Nephron progenitor cell (in vitro differentiated cells): ENCODE data around the gene CHKA.

Source experiments
- DNase-seq: peaks from one replicate; pipeline ENCODE4 v3.0.0; 2021
- H3K27ac Mint-ChIP-seq: 2 replicates; pipeline ENCODE4 v1.8.0; 2021; ENCODE audit warnings: mild to moderate bottlenecking, moderate library complexity, mixed read lengths
- H3K27me3 Mint-ChIP-seq: 2 replicates; pipeline ENCODE4 v1.8.0; 2021; ENCODE audit warnings: mild to moderate bottlenecking, low read depth, mixed read lengths; ENCODE audit not compliant: poor library complexity
- H3K36me3 Mint-ChIP-seq: 2 replicates; pipeline ENCODE4 v1.8.0; 2021; ENCODE audit warnings: low read depth, mixed read lengths
- H3K4me1 Mint-ChIP-seq: 2 replicates; pipeline ENCODE4 v1.8.0; 2021; ENCODE audit warnings: mixed read lengths
- H3K4me3 Mint-ChIP-seq: 2 replicates; pipeline ENCODE4 v1.8.0; 2021; ENCODE audit warnings: mild to moderate bottlenecking, moderate library complexity, mixed read lengths
- H3K9me3 Mint-ChIP-seq: 2 replicates; pipeline ENCODE4 v1.8.0; 2021; ENCODE audit warnings: mild to moderate bottlenecking, moderate library complexity, mixed read lengths
- TF ChIP-seq, protein P1 (sequence below): fragments of 200-600 bp; sonication (generic); IDR thresholded peaks from 2 replicates; pipeline ENCODE4 v1.5.0; 2021; ENCODE audit warnings: antibody characterized with exemption

Gene CHKA

DNA sequence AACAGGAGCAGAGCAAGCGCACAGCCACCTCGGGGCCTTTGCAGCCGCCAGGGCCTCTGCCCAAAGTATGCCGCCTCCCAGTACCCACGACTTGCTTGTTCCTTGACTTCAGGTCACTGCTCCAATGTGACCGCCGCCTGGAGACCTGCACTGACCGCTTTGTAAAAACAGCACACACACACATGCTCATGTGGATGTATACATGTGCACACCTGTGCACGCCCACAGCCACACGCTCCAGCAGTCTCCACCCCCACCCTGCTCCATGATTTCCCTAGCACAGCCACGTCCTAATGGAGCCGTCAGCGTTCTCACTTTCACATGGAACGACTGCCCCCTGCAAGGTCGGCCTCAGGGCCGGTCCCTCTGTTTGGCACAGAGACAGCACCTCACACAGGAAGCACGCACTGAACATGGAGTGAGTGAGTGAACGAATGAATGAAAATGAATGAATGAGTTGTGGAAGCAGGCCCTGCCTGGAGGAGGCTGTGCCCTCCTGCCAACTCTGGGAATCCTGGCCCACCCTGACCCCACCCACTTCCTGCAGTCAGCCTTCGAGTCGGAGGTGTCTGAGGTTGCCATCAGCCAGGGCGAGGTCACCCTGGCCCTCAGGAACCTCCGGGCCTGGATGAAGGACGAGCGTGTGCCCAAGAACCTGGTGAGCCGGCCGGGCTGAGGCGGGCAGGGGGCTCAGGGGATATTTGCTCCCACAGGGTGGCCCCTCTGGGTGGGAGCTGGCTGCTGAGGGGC is 103.0 kb downstream of the CHKA start:
- H3K27me3 Mint-ChIP-seq: peaks cover 4% of the 10 kb centered on the region
- peaks cover 39% of the 10 kb centered on the region for H3K4me1 Mint-ChIP-seq
- no peak overlapping the region for H3K4me3 Mint-ChIP-seq
- no peak for DNase-seq
- H3K9me3 Mint-ChIP-seq: no peaks in the 10 kb centered on the region
- TF ChIP-seq, protein P1, sequence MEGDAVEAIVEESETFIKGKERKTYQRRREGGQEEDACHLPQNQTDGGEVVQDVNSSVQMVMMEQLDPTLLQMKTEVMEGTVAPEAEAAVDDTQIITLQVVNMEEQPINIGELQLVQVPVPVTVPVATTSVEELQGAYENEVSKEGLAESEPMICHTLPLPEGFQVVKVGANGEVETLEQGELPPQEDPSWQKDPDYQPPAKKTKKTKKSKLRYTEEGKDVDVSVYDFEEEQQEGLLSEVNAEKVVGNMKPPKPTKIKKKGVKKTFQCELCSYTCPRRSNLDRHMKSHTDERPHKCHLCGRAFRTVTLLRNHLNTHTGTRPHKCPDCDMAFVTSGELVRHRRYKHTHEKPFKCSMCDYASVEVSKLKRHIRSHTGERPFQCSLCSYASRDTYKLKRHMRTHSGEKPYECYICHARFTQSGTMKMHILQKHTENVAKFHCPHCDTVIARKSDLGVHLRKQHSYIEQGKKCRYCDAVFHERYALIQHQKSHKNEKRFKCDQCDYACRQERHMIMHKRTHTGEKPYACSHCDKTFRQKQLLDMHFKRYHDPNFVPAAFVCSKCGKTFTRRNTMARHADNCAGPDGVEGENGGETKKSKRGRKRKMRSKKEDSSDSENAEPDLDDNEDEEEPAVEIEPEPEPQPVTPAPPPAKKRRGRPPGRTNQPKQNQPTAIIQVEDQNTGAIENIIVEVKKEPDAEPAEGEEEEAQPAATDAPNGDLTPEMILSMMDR: no peak
- no peaks in the 10 kb centered on the region for H3K36me3 Mint-ChIP-seq
- H3K27ac Mint-ChIP-seq: peak overlapping the region; percentile 24

DNA sequence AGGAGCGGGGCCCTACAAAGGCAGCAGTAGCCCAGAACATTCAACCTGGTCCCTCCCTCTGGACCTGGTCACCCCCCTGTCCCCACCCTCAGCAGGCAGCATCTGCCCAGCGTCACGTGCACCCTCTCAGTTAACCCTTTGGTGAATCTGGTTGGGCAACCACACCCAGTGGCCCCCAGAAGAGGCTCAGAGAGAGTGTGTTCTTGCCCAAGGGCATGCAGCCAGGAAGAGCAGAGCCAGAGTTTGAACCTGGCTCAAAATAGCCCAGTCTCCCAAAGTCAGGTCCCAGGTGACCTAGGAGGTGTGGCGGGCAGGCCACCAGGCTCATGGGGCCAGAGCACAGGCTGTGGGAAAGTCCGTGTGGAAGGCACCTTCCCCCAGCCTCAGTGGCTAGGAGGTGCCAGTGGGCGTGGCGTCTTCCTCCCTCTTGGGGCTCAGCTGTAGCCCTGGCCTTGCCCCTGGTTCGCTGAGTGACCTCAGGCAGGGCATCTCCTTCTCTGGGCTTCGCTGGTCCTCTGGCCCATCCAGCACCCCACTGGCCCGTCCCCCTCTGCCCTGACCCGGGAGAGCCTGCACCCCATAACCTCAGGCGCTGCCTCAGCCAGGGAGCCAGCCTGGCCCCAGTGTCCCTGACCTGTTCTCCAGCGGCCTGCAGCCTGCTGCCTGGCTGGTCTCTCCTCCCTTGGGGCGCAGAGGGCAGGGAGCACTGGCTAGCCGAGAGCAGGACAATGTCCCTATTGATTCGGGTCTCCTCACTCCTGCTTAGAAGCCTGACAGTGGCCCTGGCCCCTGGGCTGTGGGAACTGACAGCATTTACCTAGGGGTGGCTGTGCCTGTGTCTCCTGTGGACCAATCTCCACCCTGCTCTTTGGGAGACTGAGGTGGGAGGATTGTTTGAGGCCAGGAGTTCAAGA is 104.0 kb downstream of the CHKA start:
- Mint-ChIP-seq H3K9me3 (no peaks in the 10 kb centered on the region), H3K4me1 (peaks cover 40% of the 10 kb centered on the region)
- DNase-seq: no peak

DNA sequence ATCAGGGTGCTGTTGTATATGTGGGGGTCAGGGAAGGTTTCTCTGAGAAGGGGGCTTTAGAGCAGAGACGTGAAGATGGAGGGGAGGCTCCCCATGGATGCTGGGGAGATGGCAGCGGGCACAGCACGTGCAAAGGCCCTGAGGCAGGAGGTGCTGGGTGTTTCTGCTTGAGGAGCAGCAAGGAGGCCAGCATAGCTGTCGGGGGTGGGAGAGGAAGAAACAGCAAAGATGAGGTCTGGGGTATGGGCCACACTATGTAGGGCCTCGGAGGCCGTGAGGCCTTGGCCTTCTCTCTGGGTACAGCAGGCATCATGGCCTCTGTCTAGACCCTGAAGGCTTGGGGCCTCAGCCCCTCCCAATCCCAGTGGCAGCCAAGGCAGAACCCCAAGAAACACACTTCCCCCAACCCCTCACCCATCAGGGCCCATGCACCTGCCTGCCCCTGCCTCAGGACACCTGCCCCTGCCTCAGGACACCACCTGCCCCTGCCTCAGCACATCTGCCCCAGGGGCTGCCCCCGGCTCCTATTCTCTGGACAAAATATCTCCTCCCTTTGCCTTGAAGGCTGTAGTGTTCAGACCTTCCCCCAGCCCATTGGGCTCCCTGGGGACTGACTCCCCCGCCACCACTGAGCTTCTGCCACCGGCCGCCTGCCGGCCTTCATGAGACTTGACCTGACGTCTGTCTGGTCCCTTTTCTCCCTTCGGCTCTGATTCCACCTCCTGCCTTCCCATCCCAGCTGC is 104.9 kb downstream of the CHKA start:
- Mint-ChIP-seq H3K4me3 (no peak overlapping the region), H3K36me3 (no peaks in the 10 kb centered on the region), H3K9me3 (no peaks in the 10 kb centered on the region), H3K4me1 (peaks cover 40% of the 10 kb centered on the region), H3K27ac (no peak overlapping the region), H3K27me3 (peaks cover 4% of the 10 kb centered on the region)
- TF ChIP-seq, protein P1: no peak
- DNase-seq: no peak

More for the DNA sequence above, 104.0 kb downstream of the CHKA start:
- Mint-ChIP-seq H3K36me3 (no peaks in the 10 kb centered on the region), H3K27me3 (peaks cover 4% of the 10 kb centered on the region), H3K4me3 (no peak overlapping the region), H3K27ac (no peak overlapping the region)
- TF ChIP-seq, protein P1: no peak

DNA sequence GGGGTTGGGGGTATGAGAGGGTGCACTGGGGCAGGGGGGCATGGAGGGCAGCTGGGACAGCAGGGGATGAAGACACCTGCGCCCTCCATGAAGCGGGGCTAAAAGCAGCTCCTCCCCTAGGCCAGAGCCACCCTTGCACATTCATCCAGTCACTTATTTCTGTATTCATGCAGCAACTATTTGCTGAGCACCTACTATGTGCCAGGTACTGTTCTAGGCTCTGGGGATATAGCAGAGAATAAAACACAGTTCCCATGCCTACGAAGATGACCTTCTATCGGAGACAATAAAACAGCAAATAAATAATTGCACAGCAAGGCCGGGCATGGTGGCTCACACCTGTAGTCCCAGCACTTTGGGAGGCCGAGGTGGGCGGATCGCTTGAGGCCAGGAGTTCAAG is 105.7 kb downstream of the CHKA start:
- Mint-ChIP-seq H3K9me3 (no peaks in the 10 kb centered on the region), H3K4me1 (peaks cover 39% of the 10 kb centered on the region), H3K36me3 (no peaks in the 10 kb centered on the region), H3K27ac (no peak overlapping the region), H3K4me3 (no peak overlapping the region), H3K27me3 (no peaks in the 10 kb centered on the region)
- TF ChIP-seq, protein P1: no peak
- no peak for DNase-seq

DNA sequence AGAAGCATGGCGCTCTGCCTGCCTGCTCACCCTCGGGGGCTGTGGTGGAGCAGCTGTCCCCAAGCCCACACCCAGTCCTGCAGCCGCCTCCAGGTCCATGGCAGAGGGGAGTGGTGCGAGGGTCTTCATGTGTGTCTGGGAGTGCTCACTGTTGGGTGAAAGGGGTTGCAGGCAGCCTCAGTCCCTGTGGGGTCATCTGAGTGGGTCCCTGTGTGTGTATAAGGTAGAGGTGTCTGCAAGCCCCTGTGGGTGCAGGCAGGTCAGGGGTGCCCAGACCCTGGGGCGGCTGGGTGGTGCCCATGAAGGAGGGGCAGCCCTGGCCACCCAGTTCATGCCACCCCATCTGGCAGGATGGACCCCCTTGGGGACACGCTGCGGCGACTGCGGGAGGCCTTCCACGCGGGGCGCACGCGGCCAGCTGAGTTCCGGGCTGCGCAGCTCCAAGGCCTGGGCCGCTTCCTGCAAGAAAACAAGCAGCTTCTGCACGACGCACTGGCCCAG is 106.2 kb downstream of the CHKA start:
- no peak for DNase-seq
- Mint-ChIP-seq H3K9me3 (no peaks in the 10 kb centered on the region), H3K27me3 (no peaks in the 10 kb centered on the region), H3K4me3 (no peak overlapping the region), H3K4me1 (peaks cover 40% of the 10 kb centered on the region), H3K36me3 (no peaks in the 10 kb centered on the region), H3K27ac (no peak overlapping the region)
- TF ChIP-seq, protein P1: no peak
